ENCODE results near the gene RGMA. TPM values are rescaled to one million over a fixed set of nuclear protein-coding genes. Genes with fewer than 3 reads are reported as not detected.

RGMA gene
- total RNA-seq, 1 donor from 2014 or later: 21.6 TPM

DNA sequence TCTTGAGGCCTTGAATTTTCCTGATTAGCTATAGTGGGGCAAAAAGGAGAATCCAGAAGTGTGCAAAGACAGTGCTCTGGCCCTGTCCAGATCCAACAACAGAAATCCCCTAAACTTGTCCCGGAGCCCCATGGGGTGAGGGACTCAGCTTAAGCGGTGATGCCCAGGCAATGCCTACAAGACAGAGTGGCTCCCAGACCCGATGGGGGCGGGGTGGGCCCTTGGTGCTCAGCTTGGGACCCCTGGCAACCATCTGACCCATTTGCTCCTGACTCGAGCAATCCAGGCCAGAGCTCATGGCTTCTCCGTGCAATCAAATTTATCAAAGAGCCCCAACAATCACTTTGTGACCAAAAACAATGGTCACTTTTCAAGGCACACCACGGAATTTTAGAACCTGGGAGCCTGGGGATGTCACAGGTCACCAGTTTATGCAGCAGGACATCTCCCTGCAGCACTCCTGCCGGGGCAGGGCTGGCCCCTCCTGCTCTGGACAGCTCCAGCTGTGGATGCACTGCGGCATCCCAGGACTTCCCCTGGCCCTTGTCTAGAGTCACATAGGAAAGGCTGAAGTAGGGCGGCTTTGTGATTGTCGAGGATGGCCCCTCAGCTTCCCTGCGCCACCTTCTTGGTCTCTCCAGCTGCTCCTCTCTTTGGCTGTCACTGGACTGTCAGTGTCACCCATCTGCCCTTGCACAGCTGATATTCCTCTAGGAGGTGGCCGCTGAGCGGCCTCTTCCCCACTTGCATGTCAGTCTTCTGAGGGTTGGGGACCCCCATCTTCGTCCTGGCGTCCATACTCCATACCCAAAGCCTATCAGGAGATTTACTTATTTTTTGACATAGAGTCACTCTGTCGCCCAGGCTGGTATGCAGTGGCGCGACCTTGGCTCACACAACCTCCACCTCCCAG lies 28.4 kb downstream of the RGMA start:
- Histone ChIP-seq H3K27me3 (no peaks in the 10 kb centered on the region), H3K9me3 (no peaks in the 10 kb centered on the region), H3K36me3 (peaks cover 0 to 3% of the 10 kb centered on the region in 2 donors), H3K4me3 (no peak overlapping the region), H3K4me1 (peaks cover 89% of the 10 kb centered on the region), H3K27ac (peak overlapping the region; percentile 24)
- DNase-seq (ENCODE audit: extremely low spot score in 2 of 2): no peak
- intact Hi-C loops (cut with DNase I): no loop called here
- TF ChIP-seq POLR2AphosphoS5 (IDR thresholded peaks at IDR 0.05; ENCODE audit: insufficient read depth in 1 of 2, low read depth in 1 of 2) (no peak), CTCF (IDR thresholded peaks at IDR 0.05) (no peak), POLR2A (IDR thresholded peaks at IDR 0.05) (no peak)

DNA sequence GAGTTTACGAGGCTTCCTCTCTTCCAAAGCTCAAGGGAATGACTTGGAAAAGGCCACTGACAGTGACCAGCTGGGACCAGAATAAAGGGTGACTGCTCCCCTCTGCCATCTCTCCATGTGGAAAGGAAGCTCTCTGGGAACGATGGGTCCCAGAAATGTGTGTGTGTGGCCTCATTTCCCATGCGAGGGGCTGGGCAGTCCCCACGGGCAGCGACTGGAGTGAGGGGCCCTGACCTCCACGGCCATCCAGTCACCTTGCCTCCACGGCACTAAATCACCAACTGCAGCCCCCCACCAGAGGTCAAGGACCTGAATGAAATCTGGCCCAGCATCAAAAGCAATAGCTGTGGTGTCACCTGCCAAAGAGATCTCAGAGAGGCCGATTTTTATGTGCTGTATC lies 29.6 kb downstream of the RGMA start:
- no peak for DNase-seq (ENCODE audit: extremely low spot score in 2 of 2)
- intact Hi-C loops (cut with DNase I): no loop called here
- H3K27ac ChIP-seq: no peak overlapping the region
- TF ChIP-seq POLR2A (IDR thresholded peaks at IDR 0.05) (no peak), CTCF (IDR thresholded peaks at IDR 0.05) (no peak), POLR2AphosphoS5 (IDR thresholded peaks at IDR 0.05; ENCODE audit: insufficient read depth in 1 of 2, low read depth in 1 of 2) (no peak)
- no peak overlapping the region for H3K4me3 ChIP-seq
- H3K4me1 ChIP-seq: peaks cover 87% of the 10 kb centered on the region
- no peaks in the 10 kb centered on the region for H3K36me3 ChIP-seq
- H3K27me3 ChIP-seq: no peaks in the 10 kb centered on the region
- H3K9me3 ChIP-seq: no peaks in the 10 kb centered on the region

DNA sequence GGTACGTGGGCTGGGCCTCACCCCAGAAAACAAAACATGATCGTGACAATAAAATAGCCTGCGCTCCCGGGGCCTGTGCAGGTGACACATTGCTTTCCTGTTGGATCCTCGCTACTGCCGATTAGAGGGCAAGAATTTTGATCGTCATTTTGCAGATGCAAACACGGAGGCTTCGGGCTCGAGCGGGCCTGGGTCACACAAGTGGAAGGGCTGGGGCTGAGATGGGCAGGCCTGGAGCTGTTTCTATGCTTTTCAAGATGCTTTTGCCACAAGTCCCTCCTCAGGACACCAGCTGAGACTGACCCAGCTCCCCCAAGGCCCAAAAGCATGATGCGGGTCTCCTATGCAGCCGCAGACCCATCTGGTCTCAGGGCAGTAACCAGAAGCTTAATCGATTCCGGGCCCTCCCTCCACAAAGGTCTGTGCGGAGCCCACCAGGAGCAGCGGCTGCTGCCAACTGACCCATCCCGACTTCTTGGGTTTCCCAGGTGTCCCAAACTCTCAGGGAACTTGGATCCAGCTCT lies 30.0 kb downstream of the RGMA start:
- H3K27me3 ChIP-seq: no peaks in the 10 kb centered on the region
- no peaks in the 10 kb centered on the region for H3K9me3 ChIP-seq
- H3K27ac ChIP-seq: no peak overlapping the region
- TF ChIP-seq CTCF (IDR thresholded peaks at IDR 0.05): no peak
- TF ChIP-seq POLR2AphosphoS5 (IDR thresholded peaks at IDR 0.05; ENCODE audit: insufficient read depth in 1 of 2, low read depth in 1 of 2): no peak
- TF ChIP-seq POLR2A (IDR thresholded peaks at IDR 0.05): no peak
- H3K4me1 ChIP-seq: peaks cover 83% of the 10 kb centered on the region
- no peak overlapping the region for H3K4me3 ChIP-seq
- no peaks in the 10 kb centered on the region for H3K36me3 ChIP-seq
- intact Hi-C loops (cut with DNase I): no loop called here
- no peak for DNase-seq (ENCODE audit: extremely low spot score in 2 of 2)

GRCh38 chr15:93058128-93058527 lies 30.9 kb downstream of the RGMA start:
- peaks cover 74% of the 10 kb centered on the region for H3K4me1 ChIP-seq

More at GRCh38 chr15:93058128-93058527, 30.9 kb downstream of the RGMA start:
- DNase-seq (ENCODE audit: extremely low spot score in 2 of 2): no peak
- H3K27me3 ChIP-seq: no peaks in the 10 kb centered on the region
- no peaks in the 10 kb centered on the region for H3K9me3 ChIP-seq
- no peaks in the 10 kb centered on the region for H3K36me3 ChIP-seq
- no peak for TF ChIP-seq POLR2AphosphoS5 (IDR thresholded peaks at IDR 0.05; ENCODE audit: insufficient read depth in 1 of 2, low read depth in 1 of 2)
- TF ChIP-seq CTCF (IDR thresholded peaks at IDR 0.05): no peak
- TF ChIP-seq POLR2A (IDR thresholded peaks at IDR 0.05): no peak
- intact Hi-C loops (cut with DNase I): no loop called here
- H3K4me3 ChIP-seq: no peak overlapping the region
- H3K27ac ChIP-seq: no peak overlapping the region

Measured in vagina (tissue), 2 donors.